OCI-M1 (cell line): Measurements from ENCODE around the gene CNBP.
"Not testable (repeated sequence)": the region's sequence is repeated elsewhere in the genome, so short reads cannot be mapped to it uniquely, and the experiment has no call there.

ENCODE experiments used
- DNase-seq: peaks from one replicate; lab custom pipeline; 2025; lab: John Stamatoyannopoulos, UW

The CNBP gene

DNA sequence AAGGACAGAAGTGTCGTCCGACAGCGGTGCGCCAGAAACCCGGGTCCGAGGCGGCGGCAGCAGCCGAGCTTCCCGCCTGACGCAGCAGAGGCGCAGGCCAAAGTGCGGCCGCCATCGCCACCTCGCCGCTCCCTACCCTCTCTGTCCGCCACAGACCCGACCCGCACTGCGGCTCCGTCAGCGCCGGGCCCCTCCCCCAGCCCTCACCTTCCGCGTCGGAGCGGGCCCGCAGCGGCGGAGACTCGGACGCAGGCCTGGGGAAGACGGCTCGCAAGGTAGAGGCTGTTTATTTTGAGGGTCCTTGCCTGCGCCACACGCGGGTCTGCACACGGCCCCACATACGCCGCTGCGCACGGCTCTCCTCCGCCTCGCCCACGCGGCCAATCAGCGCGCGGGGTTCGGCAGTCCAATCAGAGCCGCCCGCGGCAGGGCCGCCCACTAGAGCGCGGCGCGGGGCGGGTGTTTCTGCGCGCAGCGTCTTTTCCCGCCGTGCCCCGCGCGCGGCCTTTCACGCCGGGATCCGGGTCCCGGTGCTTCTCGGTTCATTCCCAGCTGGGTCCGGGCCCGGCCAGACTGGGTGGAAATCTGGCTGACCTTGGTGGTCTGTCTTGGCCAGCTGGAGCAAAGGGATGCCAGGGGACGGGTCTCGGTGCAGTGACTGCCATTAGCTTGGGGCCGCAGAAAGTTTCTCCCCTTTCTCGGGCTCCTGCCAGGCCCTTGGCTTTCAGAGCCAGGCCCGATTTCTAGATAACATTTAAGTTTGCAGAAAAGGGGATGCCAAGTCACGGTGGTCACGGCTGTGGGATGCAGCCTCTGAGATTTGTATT lies at the start of gene CNBP:
TSS of gene CNBP (minus strand) at position 328 of the 827 bp plus-strand sequence. CDS start 12,139 bp downstream, outside the sequence.
- peak; percentile 96 for DNase-seq

DNA sequence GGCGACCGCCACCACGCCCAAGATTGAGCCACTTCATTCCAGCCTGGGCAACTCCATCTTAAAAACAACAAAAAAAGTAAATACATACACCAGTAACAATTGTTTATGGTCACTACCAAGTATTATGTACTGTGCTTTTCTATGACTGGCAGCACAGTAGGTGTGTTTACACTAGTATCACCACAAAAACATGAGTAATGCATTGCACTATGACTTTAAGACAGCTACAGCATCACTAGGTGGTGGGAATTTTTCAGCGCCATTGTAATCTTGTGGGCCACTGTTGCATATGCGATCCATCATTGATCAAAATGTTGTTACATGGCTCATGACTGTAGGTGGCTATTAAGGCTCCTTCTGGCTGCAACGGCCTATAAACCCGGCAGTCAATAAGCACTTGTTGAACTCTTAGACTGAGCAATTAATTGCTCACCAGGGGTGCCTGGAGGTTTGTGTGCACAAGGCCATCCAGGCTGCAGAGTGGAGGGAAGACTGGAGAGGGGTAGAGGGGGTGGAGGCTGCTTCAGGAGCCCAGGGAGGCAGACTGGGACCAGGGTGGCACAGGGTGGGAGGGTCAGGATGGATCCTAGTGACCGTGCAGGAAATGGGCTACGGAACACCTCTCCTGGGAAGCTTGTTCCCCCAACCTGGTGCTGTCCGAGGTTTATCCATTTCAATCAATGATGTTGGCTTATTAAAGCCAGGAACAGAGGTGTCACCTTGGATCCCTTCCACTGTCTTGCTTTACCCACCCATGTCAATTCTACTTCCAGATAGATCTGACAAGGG lies 47.8 kb upstream of the CNBP start:
- peak; percentile 39 for DNase-seq

DNA sequence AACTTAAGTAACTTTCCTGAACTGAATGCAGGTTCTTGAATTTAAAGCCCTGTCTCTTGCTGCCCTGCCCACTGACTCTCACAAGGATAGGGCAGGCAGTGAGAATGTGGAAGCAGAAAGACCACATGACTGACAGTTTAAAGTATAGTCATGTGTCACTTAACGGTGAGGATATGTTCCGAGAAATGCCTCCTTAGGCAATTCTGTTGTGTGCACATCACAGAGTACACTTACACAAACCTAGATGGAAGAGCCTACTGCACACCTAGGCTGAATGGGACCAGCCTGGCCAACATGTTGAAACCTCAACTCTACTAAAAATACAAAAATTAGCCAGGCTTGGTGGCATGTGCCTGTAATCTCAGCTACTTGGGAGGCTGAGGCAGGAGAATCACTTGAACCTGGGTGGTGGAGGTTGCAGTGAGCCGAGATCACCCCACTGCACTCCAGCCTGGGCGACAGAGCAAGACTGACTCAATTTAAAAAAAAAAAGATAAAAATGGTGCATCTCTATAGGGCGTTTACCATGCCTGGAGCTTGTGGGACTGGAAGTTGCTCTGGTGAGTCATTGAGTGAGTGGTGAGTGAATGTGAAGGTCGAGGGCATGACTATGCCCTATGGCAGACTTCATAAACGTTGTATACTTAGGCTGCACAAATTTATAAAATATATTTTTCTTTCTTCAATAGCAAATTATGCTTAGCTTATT lies 46.8 kb upstream of the CNBP start:
- peak; percentile 94 for DNase-seq

DNA sequence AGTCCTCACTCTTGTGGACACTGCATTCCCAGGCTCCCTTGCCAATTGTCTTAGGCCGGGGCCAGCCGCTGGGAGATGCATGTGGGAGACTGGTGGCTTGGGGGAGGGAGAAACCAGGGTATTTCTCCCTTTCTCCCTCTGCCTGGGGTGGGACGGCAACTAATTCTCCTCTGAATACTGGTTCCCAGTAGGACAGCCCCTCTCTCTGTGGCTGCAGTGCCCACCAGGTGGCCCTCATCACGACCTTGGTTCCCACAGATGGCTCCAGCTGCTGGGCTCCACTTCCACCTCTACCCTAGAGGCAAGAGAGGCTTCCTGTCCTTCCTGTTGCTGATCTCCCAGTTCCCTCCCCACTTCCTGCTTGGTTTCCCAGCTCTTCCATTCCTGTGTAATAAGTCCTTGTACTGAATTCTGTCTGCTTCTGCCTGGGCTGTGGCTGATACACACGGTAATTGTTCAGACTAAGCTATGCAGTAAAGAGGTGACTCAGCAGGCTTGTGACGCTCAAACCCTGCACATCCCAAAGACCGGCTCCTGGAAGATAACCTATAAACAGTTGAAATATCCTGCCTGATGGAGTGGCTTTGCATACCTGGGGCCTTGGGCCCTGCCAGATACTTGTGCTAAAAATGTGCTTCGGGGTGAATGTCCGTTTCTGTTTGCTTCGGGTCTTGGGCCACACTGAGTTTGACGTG lies 45.3 kb upstream of the CNBP start:
- DNase-seq = peak; percentile 43

DNA sequence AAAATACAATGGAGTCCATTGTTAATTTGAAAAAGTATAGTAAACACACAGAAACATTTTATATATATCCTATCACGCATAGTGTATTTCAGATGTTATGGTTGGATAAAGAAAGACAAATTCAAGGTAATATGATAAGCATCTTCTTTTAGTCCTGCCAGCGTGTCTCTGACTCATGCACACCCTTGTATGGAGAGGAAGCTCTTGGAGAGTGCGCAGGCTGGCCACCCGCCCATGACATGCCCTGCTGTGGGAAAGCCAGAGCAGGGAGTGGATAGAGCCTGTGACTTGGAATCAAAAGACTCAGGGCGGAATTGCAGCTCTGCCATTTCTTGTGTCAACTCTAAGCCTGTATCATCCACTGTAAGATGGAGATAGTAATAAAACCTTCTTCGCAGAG lies 42.7 kb upstream of the CNBP start:
- DNase-seq = peak; percentile 30

DNA sequence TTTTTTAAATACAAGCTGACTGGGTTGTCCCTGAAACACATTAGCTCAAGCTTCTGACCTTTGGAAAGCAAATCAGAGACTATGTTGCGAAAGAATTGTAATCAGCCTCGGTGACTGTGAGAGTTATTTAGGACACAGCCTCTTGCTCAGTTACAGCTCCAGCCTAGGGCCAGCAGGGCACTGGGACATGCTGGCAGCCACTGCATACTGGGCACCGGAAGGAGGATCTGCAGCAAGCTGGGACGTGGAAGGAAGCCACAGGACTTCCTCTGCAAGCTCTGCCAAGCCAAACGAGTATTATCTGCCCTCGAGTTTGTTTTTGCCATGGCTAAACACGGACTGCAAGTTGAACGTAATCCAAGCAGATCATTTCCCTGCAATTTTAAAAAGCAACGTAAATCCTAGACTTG lies 41.3 kb upstream of the CNBP start:
- DNase-seq = peak; percentile 85

DNA sequence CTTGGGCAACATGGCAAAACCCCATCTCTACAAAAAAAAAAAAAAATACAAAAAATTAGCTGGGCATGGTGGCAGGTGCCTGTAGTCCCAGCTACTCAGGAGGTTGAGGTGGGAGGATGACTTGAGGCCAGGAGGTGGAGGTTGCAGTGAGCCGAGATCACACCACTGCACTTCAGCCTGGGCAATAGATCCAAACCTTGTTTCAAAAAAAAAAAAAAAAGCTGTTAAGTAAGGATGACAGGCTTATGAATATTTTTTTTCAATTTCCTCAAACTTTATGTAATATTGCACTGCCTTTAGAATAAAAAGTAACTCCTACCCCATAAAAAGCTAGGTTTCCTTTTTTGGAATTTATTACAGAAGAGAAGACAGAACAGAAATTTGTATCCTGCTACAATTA lies 40.7 kb upstream of the CNBP start:
- not testable (repeated sequence) for DNase-seq

DNA sequence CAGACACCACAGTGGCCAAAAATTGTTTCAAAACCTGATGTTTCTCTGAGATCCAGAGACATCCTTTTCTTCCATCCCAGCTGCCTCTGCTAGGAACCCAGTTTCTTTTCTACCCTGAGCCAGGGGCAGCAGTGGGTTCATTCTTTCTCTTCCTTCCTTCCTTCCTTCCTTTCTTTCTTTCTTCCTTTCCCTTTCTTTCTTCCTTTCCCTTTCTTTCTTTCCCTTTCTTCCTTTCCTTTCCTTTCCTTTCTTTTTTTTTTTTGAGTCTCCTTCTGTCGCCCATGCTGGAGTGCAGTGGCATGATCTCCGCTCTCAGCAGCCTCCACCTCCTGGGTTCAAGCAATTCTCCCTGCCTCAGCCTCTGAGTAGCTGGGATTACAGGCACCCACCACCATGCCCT lies 35.0 kb upstream of the CNBP start:
- DNase-seq = no peak

DNA sequence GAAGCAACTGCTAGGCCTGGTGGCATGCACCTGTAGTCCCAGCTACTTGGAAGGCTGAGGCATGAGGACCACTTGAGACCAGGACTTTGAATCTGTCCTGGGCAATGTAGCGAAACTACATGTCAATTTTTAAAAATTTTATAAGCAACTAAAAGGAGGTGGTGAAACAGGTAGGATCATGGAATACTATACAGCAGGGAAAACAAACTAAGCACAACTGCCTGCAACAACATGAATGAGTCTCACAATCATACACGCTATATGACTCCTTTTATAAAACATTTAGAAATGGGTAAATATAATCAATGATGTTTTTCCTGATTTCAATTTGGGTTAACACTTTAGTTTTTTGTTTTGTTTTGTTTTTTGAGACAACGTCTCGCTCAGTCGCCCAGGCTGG lies 29.5 kb upstream of the CNBP start:
- DNase-seq = no peak

DNA sequence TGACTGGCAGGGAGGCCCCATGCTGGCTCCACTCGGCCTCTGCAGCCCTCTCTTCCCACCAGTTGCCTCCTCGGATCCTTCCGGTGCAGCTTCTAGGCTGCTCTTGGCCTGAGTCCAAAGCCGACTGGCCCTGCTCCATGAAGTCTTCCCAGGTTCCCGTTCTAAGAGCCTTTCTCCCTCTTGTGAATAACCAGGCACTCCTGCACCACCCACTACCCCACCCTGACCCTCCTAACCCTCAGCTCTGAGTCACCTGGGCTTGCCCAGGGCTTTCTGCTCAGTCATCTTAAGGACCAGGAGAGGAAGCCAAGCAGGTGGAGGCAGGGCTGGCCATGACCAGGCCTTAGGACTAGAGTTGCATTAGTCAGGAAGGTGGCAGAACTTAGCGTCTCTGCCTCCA lies 28.1 kb upstream of the CNBP start:
- peak; percentile 47 for DNase-seq

DNA sequence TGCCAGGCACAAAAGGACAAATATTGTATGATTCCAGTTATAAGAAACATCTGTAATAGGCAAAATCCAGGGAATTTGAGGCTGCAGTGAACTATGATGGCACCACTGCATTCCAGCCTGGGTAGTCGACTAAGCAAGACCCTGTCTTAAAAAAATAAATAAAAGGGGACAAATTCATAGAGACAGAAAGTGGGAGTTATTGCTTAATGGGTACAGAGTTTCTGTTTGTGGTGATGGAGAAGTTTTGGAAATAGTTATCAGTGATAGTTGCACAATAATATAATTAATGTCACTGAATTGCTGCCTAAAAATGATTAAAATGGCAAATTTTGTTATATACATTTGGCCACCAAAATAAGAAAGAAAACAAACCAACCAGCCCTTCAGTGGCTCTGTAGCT lies 27.6 kb upstream of the CNBP start:
- no peak for DNase-seq

DNA sequence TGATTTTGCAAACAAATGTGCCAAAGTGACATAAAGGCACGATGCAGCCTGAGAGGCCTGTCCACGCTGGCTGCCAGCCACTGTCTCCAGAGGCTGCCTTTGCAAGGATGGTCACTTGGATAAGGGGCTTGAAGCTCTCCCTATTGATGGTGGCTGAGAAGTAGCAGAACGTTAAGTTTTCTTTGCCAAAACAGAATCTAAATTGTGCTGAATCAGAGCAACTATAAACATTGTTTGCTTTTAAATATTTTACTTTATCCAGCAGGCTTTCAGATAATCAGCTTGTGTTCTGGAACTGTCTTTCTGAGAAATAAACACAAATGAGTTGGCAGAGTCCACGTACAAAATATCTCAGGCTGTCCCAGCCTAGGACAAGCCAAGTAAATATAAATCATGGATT lies 23.8 kb upstream of the CNBP start:
- DNase-seq = no peak

DNA sequence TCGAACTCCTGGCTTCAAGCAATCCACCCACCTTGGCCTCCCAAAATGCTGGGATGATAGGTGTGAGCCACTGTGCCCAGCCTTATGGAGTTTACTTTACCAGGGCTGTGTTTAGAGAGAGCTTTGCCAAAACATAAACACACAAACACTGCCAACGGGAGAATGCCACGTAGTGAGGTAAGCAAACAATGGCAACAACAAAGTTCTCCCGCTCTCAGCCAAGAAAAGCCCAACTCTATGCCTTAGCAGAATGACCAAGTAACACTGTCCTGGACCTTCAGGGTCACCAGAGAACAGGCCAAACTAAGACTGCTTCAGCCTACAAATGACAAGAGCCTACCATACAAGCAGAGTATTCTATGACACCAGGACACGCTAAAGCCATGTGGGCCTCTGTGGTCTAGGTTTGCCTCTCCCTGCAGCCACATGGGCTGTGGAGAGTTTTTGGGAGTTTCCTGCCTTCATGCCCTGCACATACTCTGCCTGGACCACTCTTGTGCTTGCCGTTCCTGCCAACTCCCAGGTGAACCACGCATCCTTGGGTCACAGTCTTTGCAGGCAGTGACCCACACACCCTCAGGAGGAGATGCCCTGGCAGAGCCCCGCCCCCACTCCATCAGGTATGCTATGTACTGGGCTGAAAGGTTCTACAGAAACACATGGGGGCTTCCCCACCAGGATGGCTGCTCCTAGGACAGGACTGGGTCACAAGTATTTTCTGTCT lies 21.6 kb upstream of the CNBP start:
- no peak for DNase-seq

DNA sequence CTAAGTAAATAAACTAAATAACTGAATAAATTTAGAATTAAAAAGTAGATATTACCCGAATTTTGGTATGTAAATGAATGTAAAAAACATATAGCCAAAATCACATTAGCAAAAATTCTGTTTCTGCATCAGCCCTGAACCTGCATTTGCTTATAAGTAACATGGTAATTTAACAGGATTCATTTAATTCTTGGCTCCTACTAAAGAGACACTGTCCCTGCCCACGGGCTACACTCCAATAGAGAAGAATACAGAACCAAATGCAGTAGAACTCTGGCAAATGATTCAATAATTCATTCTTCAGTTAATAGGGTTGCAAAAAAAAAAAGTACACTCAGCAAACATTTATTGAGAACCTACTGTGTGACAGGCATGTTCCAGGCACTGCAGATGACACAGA lies 20.8 kb upstream of the CNBP start:
- no peak for DNase-seq

DNA sequence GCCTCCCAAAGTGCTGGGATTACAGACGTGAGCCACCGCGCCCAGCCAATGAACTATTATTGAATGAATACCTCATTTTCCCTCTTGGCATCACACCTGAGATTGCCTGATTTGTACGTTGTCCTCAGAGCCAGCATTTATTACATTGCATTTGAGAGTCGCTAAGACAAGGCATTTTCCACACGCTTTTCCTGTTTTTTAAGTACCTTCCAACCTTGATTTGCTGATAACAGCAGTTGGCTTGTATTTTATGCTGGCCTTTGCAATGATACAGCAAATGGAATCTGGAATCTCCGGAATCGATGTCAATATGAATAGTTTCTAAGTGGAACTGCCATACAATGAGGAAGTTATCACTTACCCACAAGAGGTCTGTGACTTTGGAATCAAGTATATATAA lies 15.7 kb upstream of the CNBP start:
- no peak for DNase-seq

DNA sequence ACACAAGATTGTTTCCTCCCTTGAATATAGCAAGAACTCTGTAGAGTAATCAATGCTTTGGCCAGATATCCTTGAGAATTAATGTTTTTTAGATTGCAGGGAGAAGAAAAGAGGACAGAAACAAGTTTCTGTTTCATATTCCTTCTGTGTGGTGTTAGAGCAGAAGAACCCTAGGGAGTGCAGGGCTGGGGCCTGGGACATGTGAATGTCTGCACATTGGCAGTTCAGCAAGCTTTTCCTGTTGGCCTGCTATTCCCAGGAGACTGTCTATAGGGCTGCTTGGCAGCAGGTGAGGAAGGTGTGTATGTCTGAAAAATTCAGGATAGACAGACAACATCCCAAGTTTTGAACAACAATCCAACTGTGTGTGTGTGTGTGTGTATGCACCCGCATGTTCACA lies 13.6 kb upstream of the CNBP start:
- peak; percentile 18 for DNase-seq

DNA sequence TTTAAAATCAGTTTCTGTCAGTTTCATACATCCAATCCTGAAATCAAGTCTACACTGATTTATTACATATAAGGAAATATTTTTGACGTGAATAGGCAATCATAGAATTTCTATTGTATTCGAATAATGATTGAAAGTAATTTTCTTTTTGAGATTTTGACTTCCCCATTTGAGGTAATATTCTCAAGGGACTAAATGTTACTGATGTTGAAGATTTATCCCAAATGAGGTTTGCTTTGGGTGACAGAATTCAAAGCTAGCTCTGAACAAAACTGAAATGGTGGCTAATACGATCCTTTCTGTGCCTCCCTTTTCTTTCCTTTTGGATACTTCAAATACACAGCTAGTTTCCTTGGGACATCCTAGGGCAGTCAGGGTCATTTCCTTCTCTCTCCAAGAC lies 12.9 kb upstream of the CNBP start:
- no peak for DNase-seq

DNA sequence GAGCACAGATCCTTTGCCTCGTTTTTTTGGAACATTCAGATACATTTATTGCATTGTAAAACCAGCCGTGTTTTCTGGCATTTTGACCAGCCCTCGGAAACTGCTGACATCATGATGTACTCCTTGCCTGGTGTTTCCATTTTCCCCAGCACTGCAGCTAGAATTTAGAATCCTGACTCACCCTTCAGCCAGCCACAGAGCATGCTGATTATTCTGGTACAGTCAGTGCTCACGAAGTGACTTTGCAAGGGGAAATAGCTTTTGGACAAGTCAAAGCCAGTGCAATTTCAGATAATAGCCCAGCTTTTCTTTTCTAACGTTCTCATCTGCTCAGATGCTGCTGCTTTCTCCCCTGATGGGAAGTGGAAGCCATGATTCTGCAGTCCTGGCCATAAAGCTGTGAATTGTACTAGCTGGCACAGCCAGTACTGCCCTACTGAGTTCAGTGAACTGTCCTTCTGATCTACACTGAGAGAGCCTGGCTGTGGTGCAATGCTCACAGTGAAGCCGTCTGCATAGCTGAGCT lies 12.1 kb upstream of the CNBP start:
- peak; percentile 84 for DNase-seq

DNA sequence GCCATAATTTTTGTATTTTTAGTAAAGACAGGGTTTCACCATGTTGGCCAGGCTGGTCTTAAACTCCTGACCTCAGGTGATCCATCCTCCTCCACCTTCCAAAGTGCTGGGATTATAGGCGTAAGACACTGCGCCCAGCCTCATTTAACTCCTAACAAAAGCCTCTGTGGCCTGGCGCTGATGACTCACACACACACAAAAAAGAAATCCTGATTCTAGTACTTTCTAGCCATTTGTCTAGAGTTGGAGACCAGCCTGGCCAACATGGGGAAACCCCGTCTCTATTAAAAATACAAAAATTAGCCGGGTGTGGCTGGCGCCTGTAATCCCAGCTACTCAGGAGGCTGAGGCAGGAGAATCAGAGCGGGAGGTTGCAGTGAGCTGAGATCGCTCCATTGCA lies 6.1 kb upstream of the CNBP start:
- DNase-seq = not testable (repeated sequence)

DNA sequence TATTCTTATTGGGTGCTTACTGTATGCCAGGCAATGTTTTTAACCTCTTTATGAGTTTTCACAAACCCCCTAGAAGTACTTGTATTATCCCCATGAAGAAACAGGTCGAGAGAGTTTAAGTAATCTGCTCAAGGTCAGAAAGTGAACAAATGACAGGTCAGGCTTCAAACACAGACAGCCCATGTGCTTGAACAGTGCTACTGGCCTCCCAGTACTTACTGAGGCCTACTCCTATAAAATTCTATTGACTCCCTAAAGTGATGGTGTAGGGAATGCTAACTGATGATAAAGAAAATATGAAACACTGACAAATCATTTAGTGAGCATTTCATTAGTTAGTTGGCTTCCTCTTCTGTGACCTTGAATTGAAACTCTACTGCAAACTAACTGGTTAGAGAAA lies 4.2 kb upstream of the CNBP start:
- DNase-seq = no peak

DNA sequence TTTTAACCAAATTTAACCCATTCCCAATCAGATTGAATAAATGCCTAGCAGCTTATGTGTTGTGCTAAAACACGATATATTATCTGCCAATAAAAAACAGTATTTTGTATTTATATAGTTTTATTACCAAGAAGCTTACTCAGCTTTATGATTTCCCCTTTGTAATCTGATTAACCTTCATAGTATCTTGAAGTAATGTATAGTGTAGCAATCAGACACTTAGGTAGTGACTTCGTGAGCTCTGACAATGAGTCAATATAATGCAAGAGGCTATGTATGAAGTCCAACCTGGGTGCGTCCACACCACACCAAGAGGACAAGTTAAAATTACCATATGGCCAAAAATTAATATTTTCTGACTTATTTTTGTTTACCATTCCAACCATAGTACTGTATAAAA lies 2.1 kb upstream of the CNBP start:
- peak; percentile 31 for DNase-seq
